GM19023 (cell line): ENCODE measurements around the gene DOCK10.
"Not testable (repeated sequence)": the region's sequence is repeated elsewhere in the genome, so short reads cannot be mapped to it uniquely, and the experiment has no call there.

Experiments
- ATAC-seq: cut with Tn5 transposase; IDR thresholded peaks from one replicate; pipeline ENCODE4 v1.9.1; 2021; ENCODE audit warnings: mild to moderate bottlenecking, moderate library complexity; ENCODE audit not compliant: unreplicated experiment

DOCK10 gene

GRCh38 chr2:224951723-224952481 lies 90.4 kb downstream of the DOCK10 start:
- no peak for ATAC-seq

GRCh38 chr2:224948859-224949258 lies 93.4 kb downstream of the DOCK10 start:
- no peak for ATAC-seq

GRCh38 chr2:224948005-224948404 lies 94.3 kb downstream of the DOCK10 start:
- no peak for ATAC-seq

- no peak for ATAC-seq
These were observed 94.7 kb downstream of the DOCK10 start for GRCh38 chr2:224947566-224947965.

GRCh38 chr2:224946895-224947294 lies 95.4 kb downstream of the DOCK10 start:
- peak; percentile 70 for ATAC-seq

DNA sequence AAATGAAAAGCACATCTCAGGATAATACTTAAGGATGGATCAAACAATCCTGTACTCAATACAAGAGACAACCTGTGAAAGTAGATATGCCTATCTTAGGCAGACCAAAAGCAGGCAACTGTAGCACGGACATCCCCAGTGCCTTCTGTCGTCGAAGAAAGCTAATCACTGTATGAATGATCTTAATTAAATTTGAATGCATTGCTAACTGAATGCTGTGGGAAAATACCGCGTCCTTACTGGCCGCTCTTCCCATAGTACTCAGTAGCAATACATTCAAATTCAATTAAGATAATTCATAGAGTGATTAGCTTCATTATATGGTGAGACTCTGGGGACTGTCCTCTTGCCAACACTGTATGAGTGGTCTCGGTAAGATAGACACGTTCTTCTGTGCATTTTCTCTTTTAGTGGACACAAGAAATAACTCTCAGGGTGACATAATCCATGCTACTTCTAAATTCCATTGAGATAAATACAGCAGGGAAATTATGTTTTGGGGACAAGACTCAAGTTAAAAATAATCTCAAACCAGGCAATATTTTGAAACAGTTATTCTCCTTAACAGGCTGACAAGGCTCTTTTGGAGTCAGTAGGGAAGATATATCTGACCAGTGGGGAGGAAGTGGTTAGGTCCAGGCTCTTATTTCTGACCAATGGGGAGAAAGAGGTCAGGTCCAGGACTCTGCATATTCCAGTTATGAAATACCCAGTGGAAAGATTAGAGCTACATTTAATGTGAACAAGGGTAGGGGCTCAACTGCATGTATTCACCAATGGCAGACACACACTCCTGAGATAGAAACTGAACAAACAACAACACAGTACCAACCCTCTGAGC lies 97.3 kb downstream of the DOCK10 start:
- ATAC-seq: no peak

GRCh38 chr2:224943601-224944041 lies 98.6 kb downstream of the DOCK10 start:
- ATAC-seq: not testable (repeated sequence)

GRCh38 chr2:224941960-224942359 lies 100.3 kb downstream of the DOCK10 start:
- ATAC-seq: no peak

DNA sequence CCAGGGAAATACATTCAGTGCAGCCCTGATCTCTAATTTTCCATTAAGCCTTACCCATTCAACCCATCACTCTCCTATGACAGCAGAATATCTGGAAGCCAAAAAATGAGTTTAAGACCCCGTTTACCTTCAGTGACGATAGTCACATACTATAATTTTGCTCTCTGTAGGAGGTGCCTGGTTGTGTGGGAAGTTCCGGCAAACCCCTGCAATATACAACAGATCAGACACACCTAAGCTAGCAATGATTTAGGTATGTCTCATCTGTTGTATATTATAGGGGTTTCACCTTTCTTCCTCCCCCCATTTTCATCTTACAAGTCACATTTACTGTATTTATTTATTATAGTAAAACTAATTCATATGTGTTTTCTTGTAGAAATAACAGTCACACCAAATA lies 101.7 kb downstream of the DOCK10 start:
- no peak for ATAC-seq

DNA sequence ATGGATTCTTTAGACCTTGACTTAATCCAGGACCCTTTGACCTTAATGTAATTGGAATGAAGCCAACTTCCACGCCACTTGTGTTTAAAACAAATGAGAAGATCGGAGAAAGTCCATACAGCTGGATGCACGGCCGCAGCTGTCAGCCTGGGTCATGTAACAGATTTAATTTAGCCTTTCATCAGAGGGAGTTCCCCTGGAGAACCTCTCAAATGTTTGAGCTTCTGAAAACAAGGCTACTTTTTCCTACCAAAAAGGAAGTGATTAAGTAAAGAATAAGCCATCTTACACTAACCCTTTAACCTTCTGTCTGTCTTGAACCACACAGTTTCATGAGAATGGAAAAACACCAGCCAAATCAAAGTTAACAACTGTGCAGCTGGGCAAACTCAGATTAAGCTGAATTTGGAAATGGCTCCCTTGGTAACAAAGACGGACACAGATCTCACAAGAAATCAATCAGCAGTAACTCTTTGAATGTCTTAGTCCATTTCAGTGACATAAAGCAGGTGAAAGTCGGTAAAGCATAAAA lies 103.6 kb downstream of the DOCK10 start:
- peak; percentile 36 for ATAC-seq

DNA sequence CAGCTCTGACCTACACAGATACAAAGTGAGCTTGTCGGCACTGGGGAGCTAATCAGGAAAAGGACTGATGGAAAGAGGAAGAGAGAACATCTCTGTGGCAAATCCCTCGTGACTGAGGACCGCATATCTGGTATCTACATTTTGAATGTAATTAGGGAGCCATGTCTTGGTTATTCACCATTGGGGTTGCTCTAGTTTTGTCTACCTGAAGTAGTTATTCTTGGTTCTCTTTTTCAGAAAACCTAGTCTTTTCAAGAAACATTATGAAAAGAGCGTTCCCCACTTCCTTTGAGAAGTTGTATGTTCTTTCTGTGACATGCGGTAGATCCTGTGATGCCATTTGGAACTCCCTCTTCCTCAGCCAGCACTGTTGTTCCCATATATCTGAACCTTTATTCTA lies 104.4 kb downstream of the DOCK10 start:
- peak; percentile 84 for ATAC-seq

GRCh38 chr2:224934526-224935188 lies 107.6 kb downstream of the DOCK10 start:
- no peak for ATAC-seq

- ATAC-seq: no peak
These were observed 108.8 kb downstream of the DOCK10 start for GRCh38 chr2:224933431-224933830.

- no peak for ATAC-seq
These were observed 109.7 kb downstream of the DOCK10 start for GRCh38 chr2:224932522-224932921.

- ATAC-seq: no peak
These were observed 110.3 kb downstream of the DOCK10 start for GRCh38 chr2:224931956-224932355.

GRCh38 chr2:224930990-224931389 lies 111.3 kb downstream of the DOCK10 start:
- ATAC-seq: no peak

GRCh38 chr2:224930124-224930523 lies 112.1 kb downstream of the DOCK10 start:
- no peak for ATAC-seq

- ATAC-seq: no peak
These were observed 112.8 kb downstream of the DOCK10 start for GRCh38 chr2:224929512-224929911.

DNA sequence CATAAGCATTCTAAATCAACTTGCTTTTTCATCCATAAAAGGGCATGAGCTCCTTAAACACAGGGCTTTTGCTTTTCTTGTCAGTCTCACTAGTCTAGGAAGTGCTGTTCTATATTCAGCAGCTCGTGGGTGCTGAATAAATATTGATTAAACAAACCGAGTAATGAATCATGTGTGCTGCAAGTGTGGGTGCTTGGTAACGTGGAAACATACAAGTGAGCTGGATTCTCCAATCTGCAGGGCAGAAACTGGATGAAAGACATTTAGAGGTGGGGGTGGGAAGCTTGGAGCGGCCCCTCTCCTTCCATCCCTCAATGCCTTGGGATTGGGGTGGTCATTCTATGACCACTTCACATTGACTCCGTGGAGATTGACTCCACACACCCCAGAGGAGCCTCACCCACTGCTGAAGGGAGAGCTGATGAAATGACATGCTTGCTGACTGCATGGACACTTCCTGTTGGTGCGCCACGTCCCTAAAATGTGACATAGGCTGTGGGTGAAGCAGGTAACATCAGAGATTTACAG lies 114.6 kb downstream of the DOCK10 start:
- no peak for ATAC-seq

- ATAC-seq: no peak
These were observed 115.3 kb downstream of the DOCK10 start for GRCh38 chr2:224927011-224927410.

- ATAC-seq: peak; percentile 35
These were observed 116.5 kb downstream of the DOCK10 start for GRCh38 chr2:224925810-224926100.
